B cell (primary cell): ENCODE results near the gene TRRAP. TPM values are rescaled to one million over a fixed set of nuclear protein-coding genes. Genes with fewer than 3 reads are reported as not detected.

Source experiments
- ATAC-seq: fragments of 200-7000 bp; cut with Tn5 transposase; one replicate; pipeline ENCODE4 v1.10.0; 2021; ENCODE audit warnings: low read depth, mild to moderate bottlenecking, moderate number of reproducible peaks, moderate library complexity
- CTCF ChIA-PET: fragments of 350-600 bp; sonication (Branson Sonifier 250); formaldehyde crosslinking; loops from one replicate; lab custom pipeline; 2021; ENCODE audit warnings: antibody characterized with exemption, inconsistent platforms; lab: Charles Lee
- POLR2A ChIA-PET: fragments of 350-600 bp; sonication (Branson Sonifier 250); formaldehyde crosslinking; loops from one replicate; lab custom pipeline; 2021; ENCODE audit warnings: antibody characterized with exemption; lab: Charles Lee
- DNase-seq: peaks from one replicate; pipeline ENCODE4 v3.0.0; 2013
- H2AFZ ChIP-seq: 2 replicates; pipeline ENCODE4 v1.6.1; 2012; ENCODE audit warnings: mild to moderate bottlenecking, low read depth, low read length; ENCODE audit not compliant: insufficient read depth, poor library complexity, severe bottlenecking
- H3K27ac ChIP-seq, 2 donors: 1 replicate in 1 of 2; 2 replicates in 1 of 2; pipeline ENCODE4 v1.5.1; 2012 to 2013; ENCODE audit warnings: low read length in 2 of 2, mild to moderate bottlenecking in 2 of 2, moderate library complexity in 1 of 2
- H3K27me3 ChIP-seq, 4 experiments: fragments of 200-600 bp in 1 of 4; sonication (generic) in 1 of 4; replicated peaks in 1 of 4; 1 replicate in 2 of 4; 2 replicates in 2 of 4; pipeline versions ENCODE4 v1.6.1 to v1.7.0; 2013 to 2016; ENCODE audit warnings: low read length in 3 of 4, mild to moderate bottlenecking in 2 of 4, mixed read lengths in 1 of 4, moderate library complexity in 1 of 4; ENCODE audit not compliant: insufficient read depth in 4 of 4, control insufficient read depth in 3 of 4; ENCODE audit errors: control extremely low read depth in 1 of 4
- H3K36me3 ChIP-seq, 2 experiments: replicated peaks in 1 of 2; 1 replicate in 1 of 2; 2 replicates in 1 of 2; pipeline versions ENCODE4 v1.6.1 to v1.7.1; 2013; ENCODE audit warnings: low read length in 1 of 2; ENCODE audit not compliant: insufficient read depth in 2 of 2, control insufficient read depth in 1 of 2; ENCODE audit errors: control extremely low read depth in 1 of 2, extremely low read depth in 1 of 2
- H3K4me1 ChIP-seq, 2 donors: fragments of 200-600 bp in 1 of 2; sonication (generic) in 1 of 2; 1 replicate in 1 of 2; 2 replicates in 1 of 2; pipeline versions ENCODE4 v1.5.1 to v1.6.1; 2013 to 2017; ENCODE audit warnings: low read length in 2 of 2; ENCODE audit not compliant: control insufficient read depth in 2 of 2, insufficient read depth in 2 of 2
- H3K4me2 ChIP-seq: replicated peaks from 2 replicates; pipeline ENCODE3; 2012; ENCODE audit warnings: mild to moderate bottlenecking, low read depth, low read length; ENCODE audit not compliant: poor library complexity, severe bottlenecking
- H3K4me3 ChIP-seq, 5 experiments: fragments of 200-600 bp in 1 of 5; sonication (generic) in 1 of 5; 1 replicate in 3 of 5; 2 replicates in 2 of 5; pipeline versions ENCODE4 v1.5.1 to v1.7.0; 2011 to 2016; ENCODE audit warnings: low read length in 4 of 5, mild to moderate bottlenecking in 4 of 5, low read depth in 2 of 5, control low read depth in 1 of 5, moderate library complexity in 1 of 5; ENCODE audit not compliant: insufficient read depth in 1 of 5; ENCODE audit errors: control extremely low read depth in 1 of 5, extremely low read depth in 1 of 5
- H3K79me2 ChIP-seq: fragments of 200-600 bp; sonication (generic); one replicate; pipeline ENCODE4 v1.6.0; 2016; ENCODE audit warnings: low read length; ENCODE audit not compliant: control insufficient read depth, insufficient read depth
- H3K9ac ChIP-seq: fragments of 200-600 bp; sonication (generic); 2 replicates; pipeline ENCODE4 v1.6.1; 2017; ENCODE audit warnings: mild to moderate bottlenecking, low read length, moderate library complexity
- H3K9me3 ChIP-seq, 3 donors: one replicate each; pipeline versions ENCODE4 v1.6.1 to v1.7.1; 2013; ENCODE audit warnings: low read length in 2 of 3; ENCODE audit not compliant: control insufficient read depth in 2 of 3, insufficient read depth in 1 of 3; ENCODE audit errors: control extremely low read depth in 1 of 3
- H4K20me1 ChIP-seq: 2 replicates; pipeline ENCODE4 v1.6.0; 2012; ENCODE audit warnings: mild to moderate bottlenecking, low read length; ENCODE audit not compliant: insufficient read depth, control insufficient read depth, poor library complexity, severe bottlenecking
- H3K27ac Mint-ChIP-seq: one replicate; pipeline ENCODE4 v1.8.0; 2021; ENCODE audit warnings: mixed read lengths
- H3K27me3 Mint-ChIP-seq: one replicate; pipeline ENCODE4 v1.8.0; 2021; ENCODE audit warnings: mixed read lengths
- H3K4me1 Mint-ChIP-seq: one replicate; pipeline ENCODE4 v1.8.0; 2021; ENCODE audit warnings: mixed read lengths
- H3K4me3 Mint-ChIP-seq: one replicate; pipeline ENCODE4 v1.8.0; 2021; ENCODE audit warnings: mixed read lengths
- H3K9me3 Mint-ChIP-seq: one replicate; pipeline ENCODE4 v1.8.0; 2022; ENCODE audit warnings: mixed read lengths; ENCODE audit not compliant: insufficient read depth
- EZH2 ChIP-seq: IDR thresholded peaks from 2 replicates; pipeline ENCODE4 v1.6.1; 2012; ENCODE audit warnings: borderline replicate concordance, low read depth, mild to moderate bottlenecking, moderate library complexity, low read length; ENCODE audit not compliant: insufficient read depth, poor library complexity, severe bottlenecking
- WGBS: methylation state at CpG from one replicate; pipeline ENCODE4 v1.1.5; 2013; ENCODE audit warnings: missing lambda C conversion rate; ENCODE audit not compliant: insufficient coverage; 5-methylcytosine and 5-hydroxymethylcytosine counted together
- intact Hi-C: fragments of 100-400 bp; cut with micrococcal nuclease; formaldehyde crosslinking; loops from one replicate; pipeline ENCODE4 v1.10.0; 2022
- polyA plus RNA-seq: library from polyadenylated mRNA; depleted of rRNA; stranded (reverse); fragments of >200 nt; gene quantifications from 2 replicates; pipeline ENCODE4 v1.2.3, GENCODE V29; 2012
- total RNA-seq, 2 donors: library from RNA; stranded (reverse); fragments of 120-200 nt in 1 of 2; gene quantifications; 1 replicate in 1 of 2; 2 replicates in 1 of 2; pipeline versions ENCODE4 v1.2.3 to v1.2.4, GENCODE V29; 2013 to 2022
- TF ChIP-seq, protein P1 (sequence below): fragments of 200-600 bp; IDR thresholded peaks from one replicate; pipeline ENCODE4 v1.8.0; 2022; ENCODE audit warnings: antibody characterized with exemption, mild to moderate bottlenecking

The TRRAP gene
- total and polyA plus RNA-seq, 2 donors (not counting 1 experiment from before 2014, with no cell fraction given): 25.4 to 102 TPM

DNA sequence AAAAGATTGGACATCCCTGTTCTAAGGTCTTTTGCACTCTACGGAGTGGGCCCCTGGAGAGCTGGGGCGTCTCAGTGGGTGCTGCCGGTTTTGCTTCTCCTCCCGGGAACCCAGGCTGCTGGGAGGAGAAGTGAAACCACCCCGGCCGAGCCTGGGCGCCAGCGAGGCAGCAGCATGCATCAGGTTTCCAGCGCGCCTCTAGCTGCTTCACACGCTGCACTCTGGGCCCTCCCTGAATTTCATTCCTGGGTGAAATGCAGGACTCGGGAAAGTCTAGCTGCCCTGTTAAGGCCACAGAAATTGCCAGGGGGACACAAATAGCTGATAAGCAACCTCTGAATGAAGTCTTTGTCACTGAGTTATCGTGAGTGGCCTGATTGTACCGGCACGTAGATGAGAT lies 127.4 kb downstream of the TRRAP start:
- DNase-seq (peak; percentile 27), ATAC-seq (peak; percentile 58)
- H3K4me1 Mint-ChIP-seq: peaks cover 7% of the 10 kb centered on the region
- Histone ChIP-seq H3K9ac (no peak overlapping the region), H3K4me3 (no peak overlapping the region), H3K79me2 (no peaks in the 10 kb centered on the region), H3K27ac (no peak overlapping the region), H3K27me3 (no peaks in the 10 kb centered on the region), H3K36me3 (peaks cover 0 to 70% of the 10 kb centered on the region in 2 experiments), H3K4me2 (no peak overlapping the region), H3K4me1 (no peaks in the 10 kb centered on the region), H3K9me3 (no peaks in the 10 kb centered on the region), H2AFZ (no peak overlapping the region), H4K20me1 (no peaks in the 10 kb centered on the region)
- no peak overlapping the region for H3K4me3 Mint-ChIP-seq
- TF ChIP-seq, protein P1, sequence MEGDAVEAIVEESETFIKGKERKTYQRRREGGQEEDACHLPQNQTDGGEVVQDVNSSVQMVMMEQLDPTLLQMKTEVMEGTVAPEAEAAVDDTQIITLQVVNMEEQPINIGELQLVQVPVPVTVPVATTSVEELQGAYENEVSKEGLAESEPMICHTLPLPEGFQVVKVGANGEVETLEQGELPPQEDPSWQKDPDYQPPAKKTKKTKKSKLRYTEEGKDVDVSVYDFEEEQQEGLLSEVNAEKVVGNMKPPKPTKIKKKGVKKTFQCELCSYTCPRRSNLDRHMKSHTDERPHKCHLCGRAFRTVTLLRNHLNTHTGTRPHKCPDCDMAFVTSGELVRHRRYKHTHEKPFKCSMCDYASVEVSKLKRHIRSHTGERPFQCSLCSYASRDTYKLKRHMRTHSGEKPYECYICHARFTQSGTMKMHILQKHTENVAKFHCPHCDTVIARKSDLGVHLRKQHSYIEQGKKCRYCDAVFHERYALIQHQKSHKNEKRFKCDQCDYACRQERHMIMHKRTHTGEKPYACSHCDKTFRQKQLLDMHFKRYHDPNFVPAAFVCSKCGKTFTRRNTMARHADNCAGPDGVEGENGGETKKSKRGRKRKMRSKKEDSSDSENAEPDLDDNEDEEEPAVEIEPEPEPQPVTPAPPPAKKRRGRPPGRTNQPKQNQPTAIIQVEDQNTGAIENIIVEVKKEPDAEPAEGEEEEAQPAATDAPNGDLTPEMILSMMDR: no peak
- no peak for TF ChIP-seq EZH2
- no peaks in the 10 kb centered on the region for H3K27me3 Mint-ChIP-seq
- intact Hi-C loops: no loop called here
- H3K27ac Mint-ChIP-seq: no peak overlapping the region
- ChIA-PET POLR2A (no interaction called here), CTCF (interaction anchor here (1.0 kb wide), 1 partner anchor 17 kb away, joined by 4 read pairs; no protein-coding TSS in a partner anchor)
- no peaks in the 10 kb centered on the region for H3K9me3 Mint-ChIP-seq
- WGBS: 73% methylated on average over 13 of the region's 15 CpGs

DNA sequence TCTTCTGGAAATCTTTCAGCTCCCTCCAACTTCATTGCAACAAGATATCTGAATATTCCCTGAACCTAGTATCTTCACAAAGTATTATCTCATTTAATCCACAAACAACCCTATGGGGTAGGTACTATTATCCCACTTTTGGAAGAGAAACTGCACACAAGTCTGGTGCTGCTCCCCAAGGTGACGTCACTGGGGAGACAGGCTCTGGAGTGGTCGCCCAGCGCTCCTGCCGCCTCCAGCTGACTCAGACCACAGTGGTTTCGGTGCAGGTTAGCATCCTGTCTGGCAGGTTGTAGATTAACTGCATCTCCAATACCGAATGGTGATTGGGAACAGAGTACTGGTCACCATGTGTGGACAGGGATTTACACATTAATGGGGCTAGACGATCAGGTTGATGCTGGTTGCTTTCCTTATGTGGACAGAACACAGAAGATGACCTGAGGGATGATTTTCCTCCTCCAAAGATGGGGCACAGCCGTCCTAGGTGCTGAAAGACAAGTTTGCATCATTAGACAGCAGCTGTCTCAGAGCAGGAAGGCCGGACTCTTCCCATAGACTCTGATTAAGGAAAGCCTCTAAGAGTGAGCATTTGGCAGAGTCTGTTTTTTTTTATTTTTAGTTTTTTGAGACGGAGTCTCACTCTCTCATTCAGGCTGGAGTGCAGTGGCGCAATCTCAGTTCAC lies 128.6 kb downstream of the TRRAP start:
- Histone ChIP-seq H3K27me3 (no peaks in the 10 kb centered on the region), H3K9ac (no peak overlapping the region), H3K79me2 (no peaks in the 10 kb centered on the region), H3K36me3 (peaks cover 0 to 73% of the 10 kb centered on the region in 2 experiments), H3K4me3 (no peak overlapping the region), H3K4me1 (no peaks in the 10 kb centered on the region), H2AFZ (no peak overlapping the region), H3K9me3 (no peaks in the 10 kb centered on the region), H3K27ac (no peak overlapping the region), H3K4me2 (no peak overlapping the region), H4K20me1 (no peaks in the 10 kb centered on the region)
- intact Hi-C loops: no loop called here
- Mint-ChIP-seq H3K4me3 (no peak overlapping the region), H3K27ac (no peak overlapping the region), H3K27me3 (no peaks in the 10 kb centered on the region), H3K9me3 (no peaks in the 10 kb centered on the region), H3K4me1 (peaks cover 7% of the 10 kb centered on the region)
- CTCF ChIA-PET: no interaction called here
- no peak for TF ChIP-seq EZH2
- TF ChIP-seq, protein P1: no peak
- POLR2A ChIA-PET: no interaction called here
- DNase-seq (no peak), ATAC-seq (no peak)
- WGBS: 96% methylated on average over 8 of the region's 11 CpGs
